ENCODE measurements around the gene BAIAP2L1.

GRCh38 chr7:98287486-98287959, 113.4 kb downstream of the BAIAP2L1 start:
- TF ChIP-seq CTCF (IDR thresholded peaks at IDR 0.05; ENCODE audit: low read length) = no peak
- no peak for TF ChIP-seq EZH2 (optimal IDR thresholded peaks at IDR 0.05; ENCODE audit: low read depth, low read length)
